SK-N-SH treated with all-trans-retinoic acid at 6 μM for 48 hours (cell line): Measurements from ENCODE around the gene NOG.

Experiments
- ATAC-seq: fragments of 200-7000 bp; cut with Tn5 transposase; 3 replicates; pipeline ENCODE4 v1.9.1; 2020; ENCODE audit warnings: mild to moderate bottlenecking, moderate library complexity
- ARNTL ChIP-seq: fragments of 450-650 bp; formaldehyde crosslinking; IDR thresholded peaks from 2 replicates; pipeline ENCODE4 v1.5.0; 2020; ENCODE audit warnings: low read depth, mild to moderate bottlenecking, moderate library complexity, borderline replicate concordance
- BACH2 ChIP-seq: fragments of 250-450 bp; sonication (Bioruptor Pico); IDR thresholded peaks from 2 replicates; pipeline ENCODE4 v1.9.0; 2021; ENCODE audit warnings: mild to moderate bottlenecking, borderline replicate concordance
- CSDC2 ChIP-seq: fragments of 250-450 bp; sonication (Bioruptor Pico); IDR thresholded peaks from 2 replicates; pipeline ENCODE4 v1.5.0; 2020; ENCODE audit warnings: mild to moderate bottlenecking, moderate library complexity
- GLIS3 ChIP-seq: fragments of 250-450 bp; sonication (Bioruptor Pico); IDR thresholded peaks from 2 replicates; pipeline ENCODE4 v1.5.0; 2020; ENCODE audit warnings: mild to moderate bottlenecking, moderate library complexity
- OSR1 ChIP-seq: fragments of 250-450 bp; sonication (Bioruptor Pico); IDR thresholded peaks from 2 replicates; pipeline ENCODE4 v1.8.0; 2022; ENCODE audit warnings: moderate library complexity, mild to moderate bottlenecking, inconsistent platforms
- PPARA ChIP-seq: fragments of 250-450 bp; sonication (Bioruptor Pico); IDR thresholded peaks from 2 replicates; pipeline ENCODE4 v1.5.0; 2020; ENCODE audit warnings: mild to moderate bottlenecking, borderline replicate concordance
- RARB ChIP-seq: fragments of 250-450 bp; sonication (Bioruptor Pico); IDR thresholded peaks from 2 replicates; pipeline ENCODE4 v1.8.0; 2021; ENCODE audit warnings: mild to moderate bottlenecking, moderate library complexity
- TCF4 ChIP-seq: fragments of 250-450 bp; sonication (Bioruptor Pico); IDR thresholded peaks from 2 replicates; pipeline ENCODE4 v1.8.0; 2021; ENCODE audit warnings: mild to moderate bottlenecking, moderate library complexity, borderline replicate concordance
- TOX ChIP-seq: fragments of 250-450 bp; sonication (Bioruptor Pico); IDR thresholded peaks from 2 replicates; pipeline ENCODE4 v1.8.0; 2021; ENCODE audit warnings: mild to moderate bottlenecking, moderate library complexity, borderline replicate concordance
- ZC3H10 ChIP-seq: fragments of 250-450 bp; sonication (Bioruptor Pico); IDR thresholded peaks from 2 replicates; pipeline ENCODE4 v1.5.1; 2021; ENCODE audit warnings: mild to moderate bottlenecking, moderate library complexity
- ZFP3 ChIP-seq: fragments of 250-450 bp; sonication (Bioruptor Pico); IDR thresholded peaks from 2 replicates; pipeline ENCODE4 v1.5.0; 2020; ENCODE audit warnings: mild to moderate bottlenecking, moderate library complexity
- ZFP30 ChIP-seq: fragments of 450-650 bp; formaldehyde crosslinking; IDR thresholded peaks from 2 replicates; pipeline ENCODE4 v1.5.0; 2022; ENCODE audit warnings: mild to moderate bottlenecking, moderate library complexity
- ZNF565 ChIP-seq: fragments of 450-650 bp; formaldehyde crosslinking; conservative IDR thresholded peaks from 2 replicates; pipeline ENCODE4 v1.5.0; 2020; ENCODE audit warnings: low read depth, mild to moderate bottlenecking, moderate library complexity
- ZNF70 ChIP-seq: fragments of 450-650 bp; formaldehyde crosslinking; IDR thresholded peaks from 2 replicates; pipeline ENCODE4 v1.5.0; 2020; ENCODE audit warnings: mild to moderate bottlenecking, moderate library complexity
- ZNF8 ChIP-seq: fragments of 450-650 bp; formaldehyde crosslinking; IDR thresholded peaks from 2 replicates; pipeline ENCODE4 v1.5.0; 2020; ENCODE audit warnings: mild to moderate bottlenecking, moderate library complexity
- TF ChIP-seq, protein P1 (sequence below): fragments of 250-450 bp; sonication (Bioruptor Pico); IDR thresholded peaks from 2 replicates; pipeline ENCODE4 v1.8.0; 2021; ENCODE audit warnings: low read depth, mild to moderate bottlenecking, moderate library complexity, borderline replicate concordance
- TF ChIP-seq, protein P2 (sequence below): fragments of 250-450 bp; sonication (Bioruptor Pico); IDR thresholded peaks from 2 replicates; pipeline ENCODE4 v1.8.0; 2020; ENCODE audit warnings: mild to moderate bottlenecking, moderate library complexity, borderline replicate concordance
- TF ChIP-seq, protein P3 (sequence below): fragments of 250-450 bp; sonication (Bioruptor Pico); IDR thresholded peaks from 2 replicates; pipeline ENCODE4 v1.5.0; 2020; ENCODE audit warnings: mild to moderate bottlenecking, moderate library complexity
- TF ChIP-seq, protein P4 (sequence below): fragments of 250-450 bp; sonication (Bioruptor Pico); IDR thresholded peaks from 2 replicates; pipeline ENCODE4 v1.5.1; 2021; ENCODE audit warnings: mild to moderate bottlenecking, moderate library complexity

NOG gene

DNA sequence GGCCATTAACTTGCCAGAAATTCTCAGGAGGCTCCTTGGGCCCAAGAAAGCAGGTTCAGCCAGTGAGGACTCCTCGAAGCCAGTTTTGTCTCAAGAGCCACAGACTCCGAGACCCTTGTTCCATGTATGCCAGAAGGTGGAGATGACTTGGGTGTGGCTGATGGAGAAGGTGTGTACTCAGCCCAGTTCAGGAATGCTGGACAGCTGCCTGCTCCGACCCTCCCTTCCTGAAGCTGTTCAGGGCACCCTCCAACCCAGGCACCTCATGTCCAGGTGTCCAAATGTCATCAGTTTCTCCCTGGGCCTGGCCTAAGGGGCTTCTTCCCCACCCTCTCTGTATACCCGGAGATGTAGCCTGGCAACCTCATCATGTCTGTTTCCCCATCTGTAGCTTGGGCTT lies 40.2 kb downstream of the NOG start:
- no peak for ATAC-seq
- TF ChIP-seq CSDC2 (CRISPR knock-in tag) = no peak

DNA sequence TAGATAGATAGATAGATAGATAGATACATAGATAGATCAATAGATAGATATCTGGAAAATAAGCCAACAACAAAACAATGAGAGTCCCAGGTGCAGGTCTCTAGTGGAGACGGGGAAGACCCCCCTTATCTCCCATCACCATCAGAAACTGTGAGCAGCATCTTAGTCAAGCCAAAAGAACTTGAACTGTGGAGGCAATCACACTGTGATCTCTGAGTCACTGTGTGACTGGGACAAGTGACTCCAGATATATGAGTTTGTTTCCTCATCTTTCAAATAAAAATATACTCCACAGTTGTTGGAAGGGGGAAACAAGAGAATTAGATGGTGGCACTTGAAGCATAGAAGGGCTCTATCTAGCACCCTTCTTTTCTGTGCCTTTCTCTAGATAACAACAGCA lies 42.1 kb downstream of the NOG start:
- no peak for ATAC-seq
- TF ChIP-seq, protein P1, sequence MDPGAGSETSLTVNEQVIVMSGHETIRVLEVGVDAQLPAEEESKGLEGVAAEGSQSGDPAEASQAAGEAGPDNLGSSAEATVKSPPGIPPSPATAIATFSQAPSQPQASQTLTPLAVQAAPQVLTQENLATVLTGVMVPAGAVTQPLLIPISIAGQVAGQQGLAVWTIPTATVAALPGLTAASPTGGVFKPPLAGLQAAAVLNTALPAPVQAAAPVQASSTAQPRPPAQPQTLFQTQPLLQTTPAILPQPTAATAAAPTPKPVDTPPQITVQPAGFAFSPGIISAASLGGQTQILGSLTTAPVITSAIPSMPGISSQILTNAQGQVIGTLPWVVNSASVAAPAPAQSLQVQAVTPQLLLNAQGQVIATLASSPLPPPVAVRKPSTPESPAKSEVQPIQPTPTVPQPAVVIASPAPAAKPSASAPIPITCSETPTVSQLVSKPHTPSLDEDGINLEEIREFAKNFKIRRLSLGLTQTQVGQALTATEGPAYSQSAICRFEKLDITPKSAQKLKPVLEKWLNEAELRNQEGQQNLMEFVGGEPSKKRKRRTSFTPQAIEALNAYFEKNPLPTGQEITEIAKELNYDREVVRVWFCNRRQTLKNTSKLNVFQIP = no peak
- no peak for TF ChIP-seq ZNF8 (CRISPR knock-in tag)
- no peak for TF ChIP-seq RARB (CRISPR knock-in tag)
- no peak for TF ChIP-seq BACH2 (CRISPR knock-in tag)
- TF ChIP-seq TOX (CRISPR knock-in tag) = no peak
- TF ChIP-seq, protein P2, sequence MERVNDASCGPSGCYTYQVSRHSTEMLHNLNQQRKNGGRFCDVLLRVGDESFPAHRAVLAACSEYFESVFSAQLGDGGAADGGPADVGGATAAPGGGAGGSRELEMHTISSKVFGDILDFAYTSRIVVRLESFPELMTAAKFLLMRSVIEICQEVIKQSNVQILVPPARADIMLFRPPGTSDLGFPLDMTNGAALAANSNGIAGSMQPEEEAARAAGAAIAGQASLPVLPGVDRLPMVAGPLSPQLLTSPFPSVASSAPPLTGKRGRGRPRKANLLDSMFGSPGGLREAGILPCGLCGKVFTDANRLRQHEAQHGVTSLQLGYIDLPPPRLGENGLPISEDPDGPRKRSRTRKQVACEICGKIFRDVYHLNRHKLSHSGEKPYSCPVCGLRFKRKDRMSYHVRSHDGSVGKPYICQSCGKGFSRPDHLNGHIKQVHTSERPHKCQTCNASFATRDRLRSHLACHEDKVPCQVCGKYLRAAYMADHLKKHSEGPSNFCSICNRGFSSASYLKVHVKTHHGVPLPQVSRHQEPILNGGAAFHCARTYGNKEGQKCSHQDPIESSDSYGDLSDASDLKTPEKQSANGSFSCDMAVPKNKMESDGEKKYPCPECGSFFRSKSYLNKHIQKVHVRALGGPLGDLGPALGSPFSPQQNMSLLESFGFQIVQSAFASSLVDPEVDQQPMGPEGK (CRISPR knock-in tag) = no peak
- no peak for TF ChIP-seq ZC3H10 (CRISPR knock-in tag)
- TF ChIP-seq, protein P3, sequence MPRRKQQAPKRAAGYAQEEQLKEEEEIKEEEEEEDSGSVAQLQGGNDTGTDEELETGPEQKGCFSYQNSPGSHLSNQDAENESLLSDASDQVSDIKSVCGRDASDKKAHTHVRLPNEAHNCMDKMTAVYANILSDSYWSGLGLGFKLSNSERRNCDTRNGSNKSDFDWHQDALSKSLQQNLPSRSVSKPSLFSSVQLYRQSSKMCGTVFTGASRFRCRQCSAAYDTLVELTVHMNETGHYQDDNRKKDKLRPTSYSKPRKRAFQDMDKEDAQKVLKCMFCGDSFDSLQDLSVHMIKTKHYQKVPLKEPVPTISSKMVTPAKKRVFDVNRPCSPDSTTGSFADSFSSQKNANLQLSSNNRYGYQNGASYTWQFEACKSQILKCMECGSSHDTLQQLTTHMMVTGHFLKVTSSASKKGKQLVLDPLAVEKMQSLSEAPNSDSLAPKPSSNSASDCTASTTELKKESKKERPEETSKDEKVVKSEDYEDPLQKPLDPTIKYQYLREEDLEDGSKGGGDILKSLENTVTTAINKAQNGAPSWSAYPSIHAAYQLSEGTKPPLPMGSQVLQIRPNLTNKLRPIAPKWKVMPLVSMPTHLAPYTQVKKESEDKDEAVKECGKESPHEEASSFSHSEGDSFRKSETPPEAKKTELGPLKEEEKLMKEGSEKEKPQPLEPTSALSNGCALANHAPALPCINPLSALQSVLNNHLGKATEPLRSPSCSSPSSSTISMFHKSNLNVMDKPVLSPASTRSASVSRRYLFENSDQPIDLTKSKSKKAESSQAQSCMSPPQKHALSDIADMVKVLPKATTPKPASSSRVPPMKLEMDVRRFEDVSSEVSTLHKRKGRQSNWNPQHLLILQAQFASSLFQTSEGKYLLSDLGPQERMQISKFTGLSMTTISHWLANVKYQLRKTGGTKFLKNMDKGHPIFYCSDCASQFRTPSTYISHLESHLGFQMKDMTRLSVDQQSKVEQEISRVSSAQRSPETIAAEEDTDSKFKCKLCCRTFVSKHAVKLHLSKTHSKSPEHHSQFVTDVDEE (CRISPR knock-in tag) = no peak
- TF ChIP-seq ARNTL (CRISPR knock-in tag) = no peak
- no peak for TF ChIP-seq ZFP30 (CRISPR knock-in tag)
- no peak for TF ChIP-seq ZNF70 (CRISPR knock-in tag)
- TF ChIP-seq TCF4 (CRISPR knock-in tag) = no peak
- no peak for TF ChIP-seq ZNF565 (CRISPR knock-in tag)
- TF ChIP-seq ZFP3 (CRISPR knock-in tag) = no peak
- TF ChIP-seq OSR1 (CRISPR knock-in tag) = no peak
- no peak for TF ChIP-seq GLIS3

DNA sequence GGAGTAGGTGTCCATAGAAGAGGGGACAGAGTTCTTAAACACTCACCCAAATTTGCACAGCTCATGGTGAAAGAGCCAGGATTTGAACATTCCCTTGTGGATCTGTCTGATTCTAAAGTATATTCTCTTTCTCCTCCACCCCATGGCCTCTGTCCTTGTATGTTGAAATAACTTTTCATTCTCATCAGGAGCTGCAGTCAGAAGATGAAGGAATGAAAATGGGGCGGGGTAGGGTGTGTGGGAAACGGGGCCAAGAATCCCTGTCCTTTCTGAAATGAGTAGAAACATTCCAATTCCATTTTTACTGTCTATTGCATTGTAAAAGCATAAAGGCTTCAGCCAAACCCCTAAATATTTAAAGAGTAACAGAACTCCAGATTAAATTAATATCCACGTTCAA lies 42.8 kb downstream of the NOG start:
- ATAC-seq = peak; percentile 22; the same call in 2 of the 3 replicates
- TF ChIP-seq GLIS3 (no peak), ZFP3 (CRISPR knock-in tag) (no peak)

DNA sequence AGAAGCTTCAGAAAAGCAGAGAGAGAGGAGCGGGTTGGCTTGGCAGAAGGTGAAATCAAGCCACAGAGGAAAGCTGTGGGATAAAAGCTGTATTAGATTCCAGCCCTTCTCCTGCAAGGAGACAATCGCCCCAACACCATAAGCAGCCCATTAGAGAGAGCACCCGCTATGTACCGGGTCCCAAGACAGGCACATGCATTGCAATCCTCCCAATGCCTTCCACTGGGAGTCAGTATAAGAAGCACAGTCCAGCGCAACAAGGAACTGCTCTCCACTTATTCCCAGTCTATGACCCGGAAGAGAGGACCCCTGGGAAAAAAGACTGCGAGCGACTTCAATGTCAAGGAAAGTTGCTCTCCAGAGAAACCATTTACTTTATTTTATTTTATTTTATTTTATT lies 43.8 kb downstream of the NOG start:
- no peak for TF ChIP-seq CSDC2 (CRISPR knock-in tag)
- TF ChIP-seq, protein P1 = no peak
- TF ChIP-seq ZNF565 (CRISPR knock-in tag) = no peak
- TF ChIP-seq PPARA = no peak
- TF ChIP-seq ZNF8 (CRISPR knock-in tag) = no peak
- no peak for TF ChIP-seq ZC3H10 (CRISPR knock-in tag)
- TF ChIP-seq, protein P4, sequence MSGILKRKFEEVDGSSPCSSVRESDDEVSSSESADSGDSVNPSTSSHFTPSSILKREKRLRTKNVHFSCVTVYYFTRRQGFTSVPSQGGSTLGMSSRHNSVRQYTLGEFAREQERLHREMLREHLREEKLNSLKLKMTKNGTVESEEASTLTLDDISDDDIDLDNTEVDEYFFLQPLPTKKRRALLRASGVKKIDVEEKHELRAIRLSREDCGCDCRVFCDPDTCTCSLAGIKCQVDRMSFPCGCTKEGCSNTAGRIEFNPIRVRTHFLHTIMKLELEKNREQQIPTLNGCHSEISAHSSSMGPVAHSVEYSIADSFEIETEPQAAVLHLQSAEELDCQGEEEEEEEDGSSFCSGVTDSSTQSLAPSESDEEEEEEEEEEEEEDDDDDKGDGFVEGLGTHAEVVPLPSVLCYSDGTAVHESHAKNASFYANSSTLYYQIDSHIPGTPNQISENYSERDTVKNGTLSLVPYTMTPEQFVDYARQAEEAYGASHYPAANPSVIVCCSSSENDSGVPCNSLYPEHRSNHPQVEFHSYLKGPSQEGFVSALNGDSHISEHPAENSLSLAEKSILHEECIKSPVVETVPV (CRISPR knock-in tag) = no peak
- no peak for TF ChIP-seq BACH2 (CRISPR knock-in tag)
- TF ChIP-seq, protein P2 (CRISPR knock-in tag) = no peak
- peak; percentile 50 for ATAC-seq
